ENCODE measurements around the gene LRRK2. TPM values are rescaled to one million over a fixed set of nuclear protein-coding genes. Genes with fewer than 3 reads are reported as not detected.

Gene LRRK2
- 2.3 and 4.1 TPM in 2 replicates for total RNA-seq

GRCh38 chr12:40224439-40225291 lies at the start of gene LRRK2:
Gene LRRK2 (plus strand): TSS chr12:40224997. CDS start chr12:40225132, 135 bp downstream.

Other genes starting within 250 kb of the LRRK2 start
- 5.5 and 7.8 TPM in 2 replicates for gene SLC2A13, start 118.9 kb upstream of the LRRK2 start, total RNA-seq